ENCODE results near the gene CTXN3.

The CTXN3 gene

GRCh38 chr5:127700237-127700766, 51.4 kb downstream of the CTXN3 start:
- DNase-seq: no peak

DNA sequence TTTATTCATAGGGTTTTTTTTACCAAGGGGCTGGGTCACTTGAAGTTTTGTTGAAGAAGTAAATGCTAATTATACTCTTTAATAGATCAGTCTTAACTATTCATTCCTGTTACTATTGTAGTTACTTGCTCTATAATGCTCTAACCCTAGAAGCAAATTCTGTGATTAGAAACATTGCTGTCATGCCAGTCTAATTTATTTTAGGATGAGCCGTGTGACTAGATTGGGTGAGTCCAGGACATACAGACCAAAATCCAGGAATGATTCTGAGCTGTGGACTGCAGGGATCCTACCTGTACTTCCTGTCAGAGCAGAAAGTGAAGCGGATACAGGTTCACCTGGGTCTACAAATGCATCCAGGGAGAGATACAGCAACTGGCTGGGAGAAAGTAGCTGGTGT, 53.6 kb downstream of the CTXN3 start:
- DNase-seq: no peak

- DNase-seq: no peak
Measured at GRCh38 chr5:127702926-127703561, 54.2 kb downstream of the CTXN3 start, which contains the start of gene CCDC192. TSS of gene CCDC192 (plus strand) at chr5:127703391. CDS start at chr5:127703446, 55 bp downstream.

- DNase-seq: no peak
Measured at GRCh38 chr5:127705120-127705892, 56.4 kb downstream of the CTXN3 start.

DNA sequence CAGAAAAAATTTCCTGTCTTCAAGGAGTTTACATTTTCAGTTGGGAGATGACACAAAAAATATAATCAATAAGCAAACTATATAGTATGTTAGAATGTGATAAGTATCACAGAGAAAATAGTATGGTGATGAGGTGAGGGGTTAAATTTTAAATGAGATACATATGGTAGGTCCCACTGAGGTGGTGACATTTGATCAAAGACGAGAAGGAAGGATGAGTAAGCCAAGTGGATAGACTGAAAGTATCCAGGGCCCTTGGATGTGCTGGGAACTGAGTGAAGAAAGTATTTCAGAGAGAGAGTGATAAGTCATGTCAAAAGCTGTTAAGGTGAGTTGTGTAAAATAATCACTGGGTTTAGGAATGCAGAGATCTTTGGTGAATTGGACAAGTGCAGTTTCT, 57.8 kb downstream of the CTXN3 start:
- no peak for DNase-seq

GRCh38 chr5:127707209-127707608, 58.3 kb downstream of the CTXN3 start:
- DNase-seq: no peak
